H9 (cell line): ENCODE measurements around the gene B3GAT3. TPM values are rescaled to one million over a fixed set of nuclear protein-coding genes. Genes with fewer than 3 reads are reported as not detected.
"Not testable (repeated sequence)": the region's sequence is repeated elsewhere in the genome, so short reads cannot be mapped to it uniquely, and the experiment has no call there.

Experiments used
- DNase-seq: peaks from one replicate; pipeline ENCODE4 v3.0.0-alpha.2; 2017
- H2AFZ ChIP-seq: one replicate; pipeline ENCODE4 v1.6.1; 2013; ENCODE audit warnings: mild to moderate bottlenecking, low read length, control low read depth, moderate library complexity
- H2AK5ac ChIP-seq: 2 replicates; pipeline ENCODE4 v1.6.1; 2013; ENCODE audit warnings: low read length, control low read depth, mixed read lengths; ENCODE audit not compliant: insufficient read length
- H2BK120ac ChIP-seq: one replicate; pipeline ENCODE4 v1.6.1; 2013; ENCODE audit warnings: low read depth, mild to moderate bottlenecking, low read length, control low read depth, inconsistent platforms; ENCODE audit not compliant: poor library complexity, severe bottlenecking
- H2BK12ac ChIP-seq: 2 replicates; pipeline ENCODE4 v1.6.1; 2013; ENCODE audit warnings: low read length, control low read depth, mixed read lengths, low read depth; ENCODE audit not compliant: insufficient read length
- H2BK15ac ChIP-seq: 2 replicates; pipeline ENCODE4 v1.6.1; 2013; ENCODE audit warnings: low read depth, low read length, control low read depth
- H2BK20ac ChIP-seq: one replicate; pipeline ENCODE4 v1.6.1; 2013; ENCODE audit warnings: low read depth, mild to moderate bottlenecking, low read length, control low read depth, inconsistent platforms; ENCODE audit not compliant: poor library complexity, severe bottlenecking
- H2BK5ac ChIP-seq: 2 replicates; pipeline ENCODE4 v1.6.1; 2013; ENCODE audit warnings: low read length, control low read depth, mixed read lengths; ENCODE audit not compliant: insufficient read length
- H3K14ac ChIP-seq: 2 replicates; pipeline ENCODE4 v1.6.1; 2013; ENCODE audit warnings: low read length, control low read depth; ENCODE audit not compliant: insufficient read depth
- H3K18ac ChIP-seq: 2 replicates; pipeline ENCODE4 v1.6.1; 2013; ENCODE audit warnings: low read depth, mild to moderate bottlenecking, mixed read lengths, low read length, control low read depth; ENCODE audit not compliant: insufficient read length
- H3K23ac ChIP-seq: 2 replicates; pipeline ENCODE4 v1.6.1; 2013; ENCODE audit warnings: low read length, control low read depth, mixed read lengths, low read depth; ENCODE audit not compliant: insufficient read length
- H3K23me2 ChIP-seq: 2 replicates; pipeline ENCODE4 v1.6.1; 2013; ENCODE audit warnings: low read depth, mild to moderate bottlenecking, mixed read lengths, low read length, control low read depth; ENCODE audit not compliant: insufficient read length, poor library complexity, severe bottlenecking
- H3K27ac ChIP-seq: 2 replicates; pipeline ENCODE4 v1.5.1; 2013; ENCODE audit warnings: low read length, control low read depth, mixed read lengths, low read depth; ENCODE audit not compliant: insufficient read length
- H3K27me3 ChIP-seq: 2 replicates; pipeline ENCODE4 v1.6.1; 2013; ENCODE audit warnings: low read length, control low read depth, inconsistent platforms; ENCODE audit not compliant: insufficient read depth
- H3K4ac ChIP-seq: 2 replicates; pipeline ENCODE4 v1.6.1; 2013; ENCODE audit warnings: low read depth, mild to moderate bottlenecking, control low read depth, inconsistent platforms, low read length, moderate library complexity
- H3K4me1 ChIP-seq: 2 replicates; pipeline ENCODE4 v1.6.1; 2013; ENCODE audit warnings: low read length, control low read depth, inconsistent platforms; ENCODE audit not compliant: insufficient read depth
- H3K4me2 ChIP-seq: 2 replicates; pipeline ENCODE4 v1.6.1; 2013; ENCODE audit warnings: low read length, control low read depth, mixed read lengths; ENCODE audit not compliant: insufficient read length, insufficient read depth
- H3K56ac ChIP-seq: 2 replicates; pipeline ENCODE4 v1.6.1; 2013; ENCODE audit warnings: low read depth, mild to moderate bottlenecking, mixed read lengths, low read length, control low read depth; ENCODE audit not compliant: insufficient read length
- H3K79me1 ChIP-seq: 2 replicates; pipeline ENCODE4 v1.6.1; 2013; ENCODE audit warnings: low read depth, mild to moderate bottlenecking, moderate library complexity, low read length, control low read depth, inconsistent platforms; ENCODE audit not compliant: insufficient read depth, poor library complexity, severe bottlenecking
- H3K79me2 ChIP-seq: 2 replicates; pipeline ENCODE4 v1.6.1; 2013; ENCODE audit warnings: low read length, control low read depth, inconsistent platforms; ENCODE audit not compliant: insufficient read depth
- H3K9ac ChIP-seq: 2 replicates; pipeline ENCODE4 v1.6.1; 2013; ENCODE audit warnings: low read length, control low read depth, mixed read lengths; ENCODE audit not compliant: insufficient read length; ENCODE audit errors: extremely low read depth
- H3K9me3 ChIP-seq: one replicate; pipeline ENCODE4 v1.6.1; 2013; ENCODE audit warnings: low read depth, low read length, inconsistent platforms; ENCODE audit not compliant: control insufficient read depth
- H3T11ph ChIP-seq: one replicate; pipeline ENCODE4 v1.6.1; 2013; ENCODE audit warnings: mild to moderate bottlenecking, low read length, control low read depth, inconsistent platforms
- H4K20me1 ChIP-seq: one replicate; pipeline ENCODE4 v1.6.1; 2013; ENCODE audit not compliant: control insufficient read depth, insufficient read length, insufficient read depth
- H4K5ac ChIP-seq: 2 replicates; pipeline ENCODE4 v1.6.1; 2013; ENCODE audit warnings: low read depth, mild to moderate bottlenecking, mixed read lengths, low read length, control low read depth; ENCODE audit not compliant: insufficient read length
- H4K8ac ChIP-seq: replicated peaks from 2 replicates; pipeline ENCODE4 v1.6.1; 2013; ENCODE audit warnings: low read length, control low read depth, mixed read lengths, low read depth; ENCODE audit not compliant: insufficient read length
- H4K91ac ChIP-seq: 2 replicates; pipeline ENCODE4 v1.6.1; 2013; ENCODE audit warnings: low read depth, mild to moderate bottlenecking, moderate library complexity, mixed read lengths, low read length, control low read depth; ENCODE audit not compliant: insufficient read length
- H3K27ac Mint-ChIP-seq, 3 experiments: 2 replicates in 2 of 3; 3 replicates in 1 of 3; pipeline ENCODE4 v1.8.0; 2020 to 2021; ENCODE audit warnings: mixed read lengths in 3 of 3, mild to moderate bottlenecking in 1 of 3, moderate library complexity in 1 of 3
- H3K27me3 Mint-ChIP-seq: 2 replicates; pipeline ENCODE4 v1.8.0; 2021; ENCODE audit warnings: low read depth, mild to moderate bottlenecking, moderate library complexity, mixed read lengths
- H3K36me3 Mint-ChIP-seq, 3 experiments: 2 replicates in 2 of 3; 3 replicates in 1 of 3; pipeline ENCODE4 v1.8.0; 2020 to 2021; ENCODE audit warnings: low read depth in 3 of 3, mixed read lengths in 3 of 3; ENCODE audit not compliant: insufficient read depth in 1 of 3
- H3K4me1 Mint-ChIP-seq, 2 experiments: 2 replicates each; pipeline ENCODE4 v1.8.0; 2020; ENCODE audit warnings: mixed read lengths in 2 of 2
- H3K4me3 Mint-ChIP-seq, 2 experiments: 2 replicates in 1 of 2; 3 replicates in 1 of 2; pipeline ENCODE4 v1.8.0; 2020 to 2021; ENCODE audit warnings: mild to moderate bottlenecking in 2 of 2, mixed read lengths in 2 of 2, moderate library complexity in 1 of 2
- H3K9me3 Mint-ChIP-seq, 2 experiments: 2 replicates in 1 of 2; 3 replicates in 1 of 2; pipeline ENCODE4 v1.8.0; 2020; ENCODE audit warnings: mild to moderate bottlenecking in 2 of 2, mixed read lengths in 2 of 2, moderate library complexity in 1 of 2
- WGBS: extraction: QIAGEN DNeasy Blood & Tissue Kit; methylation state at CpG from one replicate; pipeline ENCODE4 v1.1.7; 2013; ENCODE audit warnings: missing lambda C conversion rate, low lambda C conversion rate, mixed read lengths; ENCODE audit not compliant: insufficient read length; ENCODE audit errors: extremely low coverage; 5-methylcytosine and 5-hydroxymethylcytosine counted together
- total RNA-seq: library from RNA; stranded (reverse); gene quantifications from 2 replicates; pipeline ENCODE4 v1.2.1, GENCODE V29; 2021

Gene B3GAT3
- total RNA-seq, 1 experiment from 2014 or later = 30.8 TPM

- H3K9ac ChIP-seq, H2BK12ac ChIP-seq, H3K4me2 ChIP-seq, H3K79me1 ChIP-seq, H3K27ac ChIP-seq, DNase-seq, H3K4me3 Mint-ChIP-seq, H3K23me2 ChIP-seq, H3K14ac ChIP-seq, H3T11ph ChIP-seq, H3K4me1 Mint-ChIP-seq, H3K23ac ChIP-seq, H3K4ac ChIP-seq, H3K79me2 ChIP-seq, H2BK5ac ChIP-seq, H2AFZ ChIP-seq, H3K4me1 ChIP-seq, H2AK5ac ChIP-seq, H3K27me3 ChIP-seq, H4K91ac ChIP-seq, H3K9me3 Mint-ChIP-seq, H3K56ac ChIP-seq, H3K18ac ChIP-seq, H2BK120ac ChIP-seq, H4K20me1 ChIP-seq, H2BK15ac ChIP-seq, H3K27me3 Mint-ChIP-seq, H4K8ac ChIP-seq, H3K27ac Mint-ChIP-seq, H3K9me3 ChIP-seq, H2BK20ac ChIP-seq, H4K5ac ChIP-seq: not testable (repeated sequence)
- no CpG with 5 or more reads among the region's 4 CpGs for WGBS
- peaks cover 3 to 51% (median 49%) of the 10 kb centered on the region in 3 experiments; a peak in 6 of 7 replicates for H3K36me3 Mint-ChIP-seq
Observed at GRCh38 chr11:62581735-62582134, 40.1 kb downstream of the B3GAT3 start.
